NCI-H2107 treated with DMSO at 0.1 percent for 48 hours (cell line): ENCODE data around the gene POLN.

Source experiments
- DNase-seq: peaks from one replicate; lab custom pipeline; 2025; ENCODE audit not compliant: unreplicated experiment; lab: John Stamatoyannopoulos, UW

The POLN gene

DNA sequence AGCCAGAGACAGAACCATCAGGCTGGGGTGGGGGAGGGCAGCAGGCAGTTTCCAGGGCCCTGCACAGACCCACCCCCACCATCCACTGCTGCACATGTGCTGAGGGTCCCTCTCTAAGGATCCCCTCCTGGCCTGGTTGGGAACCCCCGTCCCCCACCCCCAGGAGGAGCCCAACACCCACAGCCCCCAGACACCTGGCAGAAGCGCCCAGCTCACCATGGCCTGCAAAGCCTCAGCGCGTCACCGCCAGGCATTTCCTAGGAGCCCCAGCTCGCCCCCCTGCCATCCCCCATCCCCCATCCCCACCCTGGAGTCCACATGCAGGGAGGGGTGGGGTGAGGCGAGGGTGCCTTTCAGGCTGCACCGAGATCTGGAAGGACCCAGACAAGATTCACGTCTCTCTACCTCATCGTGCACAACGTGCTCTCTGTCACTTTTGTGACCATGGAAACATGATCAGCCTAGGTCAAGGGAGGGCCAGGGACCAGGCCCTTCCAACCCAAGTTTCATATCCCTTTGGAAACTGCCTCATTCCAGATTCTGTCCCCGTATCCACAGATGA, 10.7 kb upstream of the POLN start:
- DNase-seq: no peak

DNA sequence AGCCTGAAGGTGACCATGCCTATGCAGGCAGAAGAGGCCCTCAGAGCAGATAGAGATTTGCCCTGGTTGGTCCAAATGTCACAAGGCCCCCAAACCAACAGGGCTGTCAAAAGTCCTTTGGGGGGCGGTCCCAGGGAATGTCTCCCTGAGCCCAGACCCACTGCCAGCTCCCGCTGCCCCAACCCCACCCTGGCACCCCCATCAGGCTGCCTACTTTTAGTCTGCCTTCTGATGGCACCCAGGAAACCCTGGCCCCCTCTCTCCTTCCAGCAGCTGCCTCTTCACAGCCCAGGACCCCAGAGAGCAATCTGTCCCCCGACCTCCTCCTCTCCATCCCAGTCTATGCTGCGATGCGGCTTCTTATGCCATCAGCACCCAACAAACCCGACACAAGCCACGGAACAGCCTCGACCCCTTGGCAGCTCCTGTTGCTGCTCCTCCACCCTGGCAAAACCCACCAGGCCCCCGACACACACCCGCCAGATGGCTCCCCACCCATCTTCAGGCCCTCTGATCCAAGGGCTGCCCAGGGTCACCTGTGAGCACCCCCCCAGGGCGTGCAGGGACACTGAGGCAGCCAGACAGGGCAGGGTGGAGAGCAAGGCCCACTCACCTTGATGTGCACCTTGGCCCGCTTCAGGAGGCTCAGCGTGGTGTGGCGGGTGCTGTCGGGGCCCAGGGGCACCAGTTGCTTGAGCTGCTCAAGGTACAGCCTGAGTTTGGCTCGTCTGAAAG, 10.0 kb upstream of the POLN start:
- no peak for DNase-seq

DNA sequence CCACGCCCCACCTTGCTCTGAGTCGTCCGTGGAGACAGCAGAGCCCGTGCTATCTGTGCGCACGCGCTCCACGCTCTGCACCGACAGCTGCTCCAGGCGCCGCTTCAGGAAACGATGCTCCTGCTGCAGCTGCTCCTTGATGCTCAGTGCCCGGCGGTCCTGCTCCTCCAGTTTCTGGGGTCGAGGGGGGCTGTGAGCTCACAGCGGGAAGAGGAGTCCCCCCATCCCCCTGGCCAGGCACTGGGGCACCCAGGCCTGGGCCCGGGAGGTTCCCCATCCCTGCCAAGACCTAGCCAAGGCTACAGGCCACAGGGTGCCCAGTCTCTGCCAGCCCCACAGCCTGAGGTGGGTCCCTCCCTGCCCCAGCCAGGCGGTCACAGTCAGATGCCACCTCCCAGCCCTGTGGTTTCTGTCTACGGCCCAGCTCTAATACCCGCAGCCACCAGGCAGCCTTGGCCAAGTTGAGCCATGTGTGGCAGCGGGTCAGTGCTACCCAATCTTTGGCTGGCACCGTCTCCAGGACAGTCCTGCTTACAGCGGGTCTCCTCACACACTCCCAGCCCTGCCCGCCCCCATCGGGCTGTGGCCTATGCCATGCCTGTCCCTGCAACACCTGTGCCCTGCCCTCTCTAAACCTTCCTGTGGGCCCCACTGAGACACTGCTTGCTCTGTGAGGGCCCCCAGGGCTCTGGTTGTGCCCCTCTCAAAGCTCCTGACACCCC, 9.3 kb upstream of the POLN start:
- no peak for DNase-seq

DNA sequence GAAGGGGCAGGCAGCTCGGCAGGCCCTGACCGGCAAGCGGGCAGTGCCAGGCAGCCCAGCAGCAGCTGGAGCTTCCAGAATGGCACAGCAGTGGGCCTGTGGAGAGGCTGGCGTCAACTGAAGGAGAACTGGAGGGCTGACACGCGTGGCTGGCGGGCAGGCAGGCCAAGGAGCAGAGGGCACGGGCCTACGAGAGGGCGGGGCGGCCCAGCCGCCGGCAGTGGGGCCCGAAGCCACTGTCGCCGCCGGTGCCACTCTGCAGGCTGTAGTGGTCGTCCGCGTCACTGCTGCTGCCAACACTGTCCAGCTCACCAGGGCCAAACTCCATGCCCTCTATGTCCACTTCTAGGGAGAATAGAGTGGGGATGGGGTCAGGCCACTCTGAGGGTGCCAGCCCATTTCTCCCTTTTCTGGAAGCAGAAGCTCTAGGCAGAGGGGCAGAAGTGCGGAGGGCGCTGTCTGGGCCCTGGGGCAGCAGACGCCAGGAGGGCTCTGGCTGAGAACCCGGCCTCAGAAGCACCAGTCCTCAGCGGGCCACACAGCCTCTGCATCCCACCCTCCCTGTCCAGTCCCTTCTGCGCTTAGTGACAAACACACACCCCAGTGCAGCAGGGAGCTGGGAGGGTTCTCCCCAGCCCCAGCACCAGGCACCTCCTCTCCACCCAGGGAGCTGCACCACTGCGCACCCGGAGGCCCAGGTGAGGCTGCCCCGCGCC, 8.6 kb upstream of the POLN start:
- DNase-seq: no peak

DNA sequence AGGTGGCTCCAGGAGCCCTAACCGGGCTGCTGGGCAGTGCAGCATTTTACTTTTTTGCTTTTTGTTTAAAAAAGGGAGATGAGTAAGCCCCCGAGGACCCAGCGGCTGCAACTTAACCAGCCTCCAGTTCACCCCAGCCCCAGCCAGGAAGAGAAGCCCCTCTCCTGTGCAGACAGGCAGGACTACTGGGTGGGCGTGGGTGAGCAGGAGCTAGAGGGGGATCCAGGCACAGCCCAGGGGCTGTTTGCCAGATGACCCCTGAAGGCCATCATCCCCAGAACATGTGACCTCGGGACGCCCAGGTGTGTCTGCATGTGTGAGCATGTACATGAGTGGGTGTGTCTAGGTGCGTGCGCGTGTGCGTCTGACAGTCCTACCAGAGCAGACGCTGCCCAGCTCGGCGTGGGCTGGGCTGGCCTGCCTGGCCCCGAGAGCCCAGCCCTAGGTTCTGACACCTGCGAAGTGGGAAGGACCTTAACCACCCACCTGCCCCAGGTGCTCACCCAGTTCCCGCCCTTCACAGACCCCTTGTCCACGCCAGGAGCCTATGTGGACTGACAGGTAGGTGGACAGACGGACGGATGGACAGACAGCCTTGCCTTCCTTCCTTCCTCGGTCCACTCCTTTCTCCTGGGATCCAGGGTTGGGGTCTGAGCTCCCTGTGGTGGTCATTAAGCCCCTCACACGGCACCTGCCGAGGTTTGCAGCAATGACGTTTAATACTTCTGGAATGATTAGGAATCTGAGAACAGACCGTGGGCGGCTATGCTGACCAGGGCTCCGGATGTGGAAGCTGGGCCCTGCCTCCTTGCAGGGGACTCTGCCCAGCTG, 7.8 kb upstream of the POLN start:
- DNase-seq: no peak

DNA sequence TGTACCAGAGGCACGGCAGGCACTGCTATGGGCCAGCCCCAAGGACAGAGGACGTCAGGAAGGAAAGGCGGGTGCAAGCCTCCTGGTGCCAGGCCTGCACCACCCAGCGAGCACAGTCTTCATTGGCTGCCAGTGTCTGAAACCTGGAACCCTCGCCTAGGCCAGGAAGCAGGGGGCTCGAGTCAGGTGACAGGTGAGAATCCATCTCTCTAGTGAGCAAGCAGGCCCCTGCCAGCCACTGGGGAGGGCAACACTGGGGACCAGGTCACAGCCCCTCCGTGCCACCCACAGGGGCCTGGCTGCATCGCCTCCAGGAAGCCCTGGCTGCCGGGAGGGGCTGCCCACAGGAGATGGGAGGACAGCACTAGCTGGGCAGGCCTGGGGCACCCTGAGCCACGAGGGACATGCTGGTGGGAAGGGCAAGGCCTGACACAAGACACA, 6.9 kb upstream of the POLN start:
- DNase-seq: no peak

DNA sequence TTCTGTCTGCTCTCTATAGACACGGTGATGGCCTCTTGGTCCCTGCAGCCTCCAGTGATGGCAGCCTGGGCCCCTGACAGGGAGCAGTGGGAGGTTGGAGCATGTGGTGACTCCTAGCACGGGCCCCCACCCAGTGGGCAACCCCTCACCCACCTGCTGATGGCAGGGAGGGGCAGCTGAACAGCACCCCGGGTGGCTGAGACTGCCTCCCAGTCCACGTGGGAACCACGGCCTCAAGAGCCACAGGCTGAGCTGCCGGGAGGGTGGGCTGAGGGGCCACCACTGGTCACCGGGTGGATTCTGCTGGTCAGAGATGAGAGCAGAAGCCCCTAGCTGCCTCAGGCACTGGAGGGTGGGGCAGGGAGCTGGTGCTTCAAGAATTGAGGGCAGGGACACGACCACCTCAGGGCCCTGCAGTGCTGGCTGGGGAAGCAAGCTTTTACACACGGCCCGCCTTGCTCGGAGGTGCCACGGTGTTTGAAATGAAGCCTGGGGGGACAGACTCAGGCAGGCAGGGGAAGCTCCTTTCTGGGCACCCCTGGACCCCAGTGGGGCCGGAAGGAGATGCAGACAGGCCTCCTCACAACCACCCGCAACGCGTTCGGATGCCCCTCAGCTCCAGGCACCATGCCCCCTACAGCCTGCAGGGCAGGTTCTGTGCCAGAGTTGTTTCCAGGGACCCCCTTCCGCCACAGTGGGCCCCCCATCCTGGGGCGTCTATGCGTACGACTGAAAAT, 6.3 kb upstream of the POLN start:
- DNase-seq: no peak

DNA sequence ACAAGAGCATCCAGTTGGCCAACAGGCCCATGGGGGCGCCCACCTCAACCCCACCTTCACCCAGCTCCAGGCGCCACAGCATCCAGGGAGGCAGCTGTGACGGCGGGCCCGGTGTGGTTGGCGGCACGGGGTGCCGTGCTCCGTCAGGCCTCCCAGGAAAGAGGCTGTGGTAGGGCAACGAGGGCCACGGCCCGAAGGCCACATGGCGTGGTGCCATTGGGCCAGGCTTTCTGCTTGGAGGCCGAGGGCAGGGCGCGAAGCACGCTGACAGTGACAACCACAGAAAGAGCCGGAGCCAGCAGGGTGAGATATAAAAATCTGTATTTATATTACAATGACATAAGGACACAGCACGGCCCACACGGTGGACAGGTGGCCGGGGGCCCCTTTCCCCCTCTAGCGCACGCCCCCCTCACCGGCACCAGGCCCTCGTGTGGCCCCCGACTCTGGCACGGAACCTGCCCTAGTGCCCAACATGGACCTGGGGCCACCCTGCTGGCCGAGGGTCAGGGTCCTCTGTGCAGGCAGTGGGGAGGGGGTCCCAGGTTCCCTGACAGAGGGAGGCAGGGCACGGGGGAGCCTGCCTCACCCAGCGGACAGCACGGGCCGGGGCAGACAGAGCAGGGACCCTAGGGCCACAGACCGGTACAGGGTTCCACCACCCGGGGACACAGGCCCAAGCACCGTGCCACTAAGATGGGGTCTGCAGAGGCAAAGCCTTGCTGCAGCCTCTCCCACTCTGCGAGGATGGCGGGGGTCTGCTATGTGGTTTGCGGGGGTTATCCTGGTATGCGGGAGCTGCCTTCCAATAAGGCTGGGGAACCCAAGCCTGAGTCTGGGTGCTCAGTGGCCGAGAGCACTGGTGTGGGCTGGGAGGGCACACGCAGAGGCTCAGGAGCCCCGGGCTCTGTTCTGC, 5.5 kb upstream of the POLN start:
- no peak for DNase-seq

DNA sequence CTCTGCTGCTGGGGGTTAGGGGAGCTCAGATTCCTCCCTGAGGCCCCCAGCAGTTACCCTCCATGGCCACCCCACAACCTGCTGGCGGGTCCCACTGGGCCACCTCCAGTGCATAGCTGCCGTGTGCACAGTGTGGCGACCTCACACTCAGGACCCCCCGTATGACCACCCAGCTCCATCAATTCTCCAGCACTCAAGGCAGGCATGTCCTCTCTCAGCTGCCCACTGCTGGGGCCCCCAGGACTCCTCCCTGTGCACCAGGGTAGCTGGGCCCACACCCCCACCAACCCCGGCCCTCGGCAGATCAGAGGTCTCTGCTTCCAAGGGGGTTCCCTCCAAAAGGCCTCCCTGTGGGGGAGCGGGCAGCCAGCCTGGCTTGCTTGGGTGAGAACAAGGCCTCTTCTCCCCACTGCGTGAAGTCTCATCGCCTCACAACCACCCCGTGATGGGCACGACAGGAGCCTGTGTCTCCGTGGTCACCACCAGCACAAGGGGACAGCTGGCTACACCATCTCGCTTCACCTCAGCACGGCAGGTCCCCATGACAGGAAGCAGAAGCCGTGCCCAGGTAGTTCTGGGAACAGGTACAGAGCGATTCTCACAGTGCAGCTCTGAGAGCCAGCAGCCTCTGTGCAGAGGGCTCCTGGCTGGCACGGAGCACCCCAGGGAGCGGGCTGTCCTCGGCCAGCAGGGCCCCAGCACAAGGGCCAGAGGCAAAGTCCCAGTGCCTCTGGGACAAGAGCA, 4.6 kb upstream of the POLN start:
- DNase-seq: no peak

DNA sequence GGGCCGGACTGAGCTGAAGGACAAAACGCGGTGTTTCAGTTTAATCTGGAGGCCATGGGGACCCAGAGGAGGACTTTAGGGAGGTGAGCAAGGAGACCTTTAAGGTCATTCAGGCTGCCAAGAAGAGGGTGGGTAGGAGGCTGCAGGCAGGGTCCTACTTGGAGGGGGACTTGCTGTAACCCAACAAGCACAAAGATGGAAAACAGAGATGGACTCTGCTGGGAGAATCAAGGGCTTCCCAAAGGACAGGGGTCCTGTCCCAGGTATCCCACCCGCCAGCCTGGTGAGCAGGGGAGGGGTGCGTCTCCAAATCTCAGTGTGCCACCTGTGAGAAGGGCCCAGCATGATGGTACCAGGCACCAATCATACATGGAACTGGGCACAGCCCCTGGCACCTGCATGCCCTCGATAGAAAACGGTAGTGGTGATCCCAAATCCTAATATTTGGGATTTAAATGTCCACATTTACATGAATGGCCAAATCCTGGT, 3.9 kb upstream of the POLN start:
- no peak for DNase-seq

DNA sequence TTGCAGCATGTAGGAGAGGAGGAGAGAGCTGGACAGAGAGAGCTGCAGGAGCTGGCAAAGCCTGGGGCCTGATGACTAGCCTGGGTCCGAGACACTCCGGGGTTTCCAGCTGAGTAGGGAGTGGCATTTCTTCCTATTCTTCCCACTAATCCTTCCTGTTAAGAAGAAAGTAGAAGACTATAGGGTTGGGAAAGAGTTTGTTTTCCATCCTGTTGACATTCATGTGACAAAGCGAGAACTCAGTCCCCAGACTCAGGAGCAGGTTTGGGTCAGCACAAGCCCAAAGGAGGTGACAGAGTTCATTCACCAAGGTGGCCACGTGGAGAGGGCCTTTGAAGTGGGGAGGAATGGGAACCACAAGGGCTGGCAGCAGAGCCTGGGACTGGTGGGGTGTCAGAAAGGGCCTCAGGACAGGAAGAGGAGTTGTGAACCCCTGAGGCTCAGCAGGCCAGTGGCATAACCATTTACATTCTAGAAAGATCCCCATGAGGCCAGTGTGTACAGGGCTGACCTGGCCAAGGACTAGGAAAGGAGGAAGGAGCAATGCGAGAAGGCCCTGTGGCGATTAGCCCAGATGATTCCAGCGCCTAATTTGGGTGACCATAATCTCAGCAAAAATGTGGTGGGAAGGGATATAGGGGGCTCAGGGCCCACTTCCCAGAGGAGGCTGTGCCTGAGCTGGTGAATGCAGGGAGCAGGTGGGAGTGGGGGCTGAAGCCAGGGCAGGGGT, 3.3 kb upstream of the POLN start:
- no peak for DNase-seq

DNA sequence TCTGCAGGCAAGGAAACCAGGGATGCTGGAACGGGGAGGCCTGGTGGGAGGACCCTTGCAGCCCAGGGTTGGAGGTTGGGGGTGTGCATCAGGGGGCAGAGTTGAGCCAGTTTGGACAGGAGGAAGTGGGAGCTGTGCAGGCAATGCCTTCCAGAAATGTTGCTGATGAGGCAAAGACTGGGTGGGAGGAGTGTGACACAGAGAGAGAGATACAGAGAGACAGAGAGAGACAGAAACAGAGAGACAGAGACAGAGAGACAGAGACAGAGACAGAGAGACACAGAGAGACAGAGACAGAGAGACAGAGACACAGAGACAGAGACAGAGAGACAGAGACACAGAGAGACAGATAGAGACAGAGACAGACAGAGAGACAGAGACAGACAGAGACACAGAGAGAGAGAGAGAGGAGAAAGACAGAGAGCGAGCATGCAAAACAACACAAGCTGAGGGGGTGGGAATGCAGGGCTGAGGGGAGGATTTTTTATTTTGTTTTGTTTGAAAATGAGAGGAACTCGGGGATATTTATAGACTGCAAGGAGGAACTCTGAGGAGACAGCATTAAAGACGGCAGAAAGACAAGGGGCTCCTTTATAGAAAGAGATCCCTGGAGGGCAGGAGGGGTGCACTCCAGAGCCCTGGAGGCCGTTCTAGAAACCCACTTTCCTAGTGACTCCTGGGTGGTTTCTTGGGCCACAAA, 1.9 kb upstream of the POLN start:
- no peak for DNase-seq

DNA sequence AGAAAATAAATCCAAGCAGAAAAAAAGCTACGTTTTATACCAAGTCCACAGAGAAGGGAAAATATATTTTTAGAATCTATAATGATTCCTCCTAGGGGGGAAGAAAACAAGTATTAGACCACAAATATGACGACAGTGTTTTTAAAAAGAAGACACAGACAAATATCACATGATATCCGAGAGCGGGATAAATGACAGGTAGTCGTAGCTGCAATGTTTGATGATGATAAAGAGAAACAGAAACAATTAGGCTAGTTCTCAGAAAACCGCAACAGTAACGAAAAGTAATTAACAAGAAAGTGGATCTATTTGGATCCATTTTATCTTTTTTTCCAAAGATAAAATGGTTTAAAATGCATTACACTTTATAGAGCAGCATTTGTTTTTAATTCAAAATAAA, 918 bp downstream of the POLN start:
- no peak for DNase-seq

DNA sequence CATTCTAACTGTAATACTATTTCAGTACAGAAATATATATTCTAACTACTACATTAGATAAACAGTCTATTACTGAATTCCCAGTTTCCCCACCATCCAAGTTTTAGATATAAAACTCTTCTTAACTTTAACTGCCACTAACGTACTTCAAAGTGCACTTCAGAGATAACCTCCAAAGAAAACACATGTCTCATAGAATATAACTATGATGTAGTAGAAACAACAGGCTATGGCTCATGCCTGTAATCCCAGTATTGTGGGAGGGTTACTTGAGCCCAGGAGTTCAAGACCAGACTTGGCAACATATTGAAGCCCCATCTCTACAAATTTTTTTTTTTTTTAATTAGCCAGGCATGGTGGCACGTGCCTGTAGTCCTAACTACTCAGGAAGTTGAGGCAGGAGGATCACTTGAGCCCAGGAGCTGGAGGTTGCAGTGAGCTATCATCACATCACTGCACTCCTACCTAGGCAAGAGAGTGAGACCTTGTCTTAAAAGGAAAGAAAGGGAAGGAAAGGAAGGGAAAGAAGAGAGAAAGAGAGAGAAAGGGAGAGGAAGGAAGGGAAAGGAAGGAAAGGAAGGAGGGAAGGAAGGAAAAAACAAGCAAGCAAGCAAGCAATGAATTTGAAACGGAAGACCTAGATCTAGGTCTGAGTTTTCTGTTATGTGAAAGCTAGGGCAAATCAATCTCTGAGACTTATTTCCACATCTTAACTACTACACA, 4.8 kb downstream of the POLN start:
- no peak for DNase-seq

DNA sequence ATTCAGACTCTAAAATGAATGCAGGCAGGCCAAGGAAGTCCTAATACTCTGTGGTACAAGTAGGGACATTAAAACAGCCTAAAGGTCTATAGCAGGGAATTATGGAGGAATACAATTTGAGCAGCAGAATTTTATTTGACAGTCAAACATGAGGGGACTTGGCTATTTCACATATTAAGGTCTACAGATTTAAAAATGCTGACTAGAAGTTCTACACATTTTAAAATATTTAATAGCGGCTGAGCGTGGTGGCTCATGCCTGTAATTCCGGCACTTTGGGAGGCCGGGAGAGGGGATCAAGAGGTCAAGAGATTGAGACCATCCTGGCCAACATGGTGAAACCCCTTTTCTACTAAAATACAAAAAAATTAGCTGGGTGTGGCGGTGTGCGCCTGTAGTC, 10.8 kb downstream of the POLN start:
- DNase-seq: no peak

DNA sequence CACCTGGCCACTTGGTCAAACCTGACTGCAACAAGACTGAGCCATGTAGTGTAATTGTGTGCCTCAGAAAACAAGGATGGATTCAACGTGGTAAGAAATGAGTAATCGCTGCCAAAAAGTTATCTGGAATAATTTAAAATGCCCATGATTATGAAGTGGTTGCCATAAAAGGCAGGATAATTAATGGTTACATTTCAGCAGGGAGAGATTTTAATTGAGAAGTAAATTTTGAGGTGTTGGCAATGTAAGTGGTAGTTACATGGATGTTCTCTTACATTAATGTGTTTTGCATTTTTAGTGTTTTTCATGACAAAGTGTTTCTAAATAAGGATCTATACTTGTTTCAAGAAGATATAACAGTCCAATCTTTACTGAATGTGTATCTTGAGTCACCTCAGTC, 15.7 kb downstream of the POLN start:
- DNase-seq: no peak
